Urothelium cell line (cell line): ENCODE results near the gene BAIAP2L1.
"Not testable (repeated sequence)": the region's sequence is repeated elsewhere in the genome, so short reads cannot be mapped to it uniquely, and the experiment has no call there.

ENCODE experiments used
- DNase-seq: peaks from one replicate; pipeline ENCODE4 v3.0.0; 2011; ENCODE audit warnings: low spot score, mixed read lengths
- FAIRE-seq: peaks from 2 replicates; lab custom pipeline; 2011; peaks lifted over from hg19 to GRCh38; lab: Jason Lieb, UNC

BAIAP2L1 gene

GRCh38 chr7:98400542-98401340 is at the start of gene BAIAP2L1:
Gene BAIAP2L1, minus strand, starts transcription at chr7:98401090. Its CDS starts 238 bp downstream, at chr7:98400852.
- FAIRE-seq, result peak; percentile 97
- DNase-seq, result peak; percentile 100

GRCh38 chr7:98448766-98449165 is 47.9 kb upstream of the BAIAP2L1 start:
- no peak for FAIRE-seq
- no peak for DNase-seq

- FAIRE-seq, DNase-seq: not testable (repeated sequence)
Measured at GRCh38 chr7:98440992-98441391, 40.1 kb upstream of the BAIAP2L1 start.

GRCh38 chr7:98439484-98439883 is 38.6 kb upstream of the BAIAP2L1 start:
- FAIRE-seq, result peak; percentile 40
- DNase-seq, result no peak

GRCh38 chr7:98434087-98434486 is 33.2 kb upstream of the BAIAP2L1 start:
- no peak for FAIRE-seq
- no peak for DNase-seq

- DNase-seq, result no peak
- FAIRE-seq, result no peak
Measured at GRCh38 chr7:98429799-98430198, 28.9 kb upstream of the BAIAP2L1 start.

GRCh38 chr7:98423043-98423442 is 22.2 kb upstream of the BAIAP2L1 start:
- FAIRE-seq, result no peak
- DNase-seq, result peak; percentile 40

- DNase-seq, result peak; percentile 95
- FAIRE-seq, result peak; percentile 89
Measured at GRCh38 chr7:98420966-98421612, 20.2 kb upstream of the BAIAP2L1 start.

- FAIRE-seq, DNase-seq: not testable (repeated sequence)
Measured at GRCh38 chr7:98419988-98420387, 19.1 kb upstream of the BAIAP2L1 start.

- FAIRE-seq, DNase-seq: not testable (repeated sequence)
Measured at GRCh38 chr7:98419316-98419691, 18.4 kb upstream of the BAIAP2L1 start.

GRCh38 chr7:98418636-98419315 is 17.9 kb upstream of the BAIAP2L1 start:
- peak; percentile 98 for FAIRE-seq
- peak; percentile 100 for DNase-seq

GRCh38 chr7:98418271-98418635 is 17.4 kb upstream of the BAIAP2L1 start:
- peak; percentile 82 for DNase-seq
- FAIRE-seq, result no peak

- FAIRE-seq, DNase-seq: not testable (repeated sequence)
Measured at GRCh38 chr7:98417604-98418270, 16.8 kb upstream of the BAIAP2L1 start.

- FAIRE-seq (no peak), DNase-seq (no peak)
Measured at GRCh38 chr7:98414205-98414900, 13.5 kb upstream of the BAIAP2L1 start.

GRCh38 chr7:98413655-98414054 is 12.8 kb upstream of the BAIAP2L1 start:
- not testable (repeated sequence) for DNase-seq, FAIRE-seq

- DNase-seq (no peak), FAIRE-seq (no peak)
Measured at GRCh38 chr7:98409843-98410242, 9.0 kb upstream of the BAIAP2L1 start.

- not testable (repeated sequence) for FAIRE-seq, DNase-seq
Measured at GRCh38 chr7:98408146-98408545, 7.3 kb upstream of the BAIAP2L1 start.

GRCh38 chr7:98406827-98407226 is 5.9 kb upstream of the BAIAP2L1 start:
- no peak for FAIRE-seq
- DNase-seq, result no peak

- FAIRE-seq (no peak), DNase-seq (no peak)
Measured at GRCh38 chr7:98404840-98405239, 4.0 kb upstream of the BAIAP2L1 start.

- DNase-seq, result no peak
- no peak for FAIRE-seq
Measured at GRCh38 chr7:98399890-98400541, 874 bp downstream of the BAIAP2L1 start.
